T-helper 1 cell treated with Interleukin-12 subunit alpha and Interleukin-12 subunit beta and Interleukin-4 antibody, amounts not matched to agents 30 ng/mL and 1 ng/mL, for 36 hours (primary cell): ENCODE results near the gene GPR146. TPM values are rescaled to one million over a fixed set of nuclear protein-coding genes. Genes with fewer than 3 reads are reported as not detected.

Experiments used
- intact Hi-C: fragments of 100-400 bp; cut with micrococcal nuclease; formaldehyde crosslinking; loops from one replicate; pipeline ENCODE4 v1.15.1; 2024
- total RNA-seq: library from RNA; stranded (reverse); gene quantifications from 2 replicates; pipeline ENCODE4 v1.2.3, GENCODE V29; 2022

The GPR146 gene
- total RNA-seq, 1 donor from 2014 or later, result 14.5 TPM

DNA sequence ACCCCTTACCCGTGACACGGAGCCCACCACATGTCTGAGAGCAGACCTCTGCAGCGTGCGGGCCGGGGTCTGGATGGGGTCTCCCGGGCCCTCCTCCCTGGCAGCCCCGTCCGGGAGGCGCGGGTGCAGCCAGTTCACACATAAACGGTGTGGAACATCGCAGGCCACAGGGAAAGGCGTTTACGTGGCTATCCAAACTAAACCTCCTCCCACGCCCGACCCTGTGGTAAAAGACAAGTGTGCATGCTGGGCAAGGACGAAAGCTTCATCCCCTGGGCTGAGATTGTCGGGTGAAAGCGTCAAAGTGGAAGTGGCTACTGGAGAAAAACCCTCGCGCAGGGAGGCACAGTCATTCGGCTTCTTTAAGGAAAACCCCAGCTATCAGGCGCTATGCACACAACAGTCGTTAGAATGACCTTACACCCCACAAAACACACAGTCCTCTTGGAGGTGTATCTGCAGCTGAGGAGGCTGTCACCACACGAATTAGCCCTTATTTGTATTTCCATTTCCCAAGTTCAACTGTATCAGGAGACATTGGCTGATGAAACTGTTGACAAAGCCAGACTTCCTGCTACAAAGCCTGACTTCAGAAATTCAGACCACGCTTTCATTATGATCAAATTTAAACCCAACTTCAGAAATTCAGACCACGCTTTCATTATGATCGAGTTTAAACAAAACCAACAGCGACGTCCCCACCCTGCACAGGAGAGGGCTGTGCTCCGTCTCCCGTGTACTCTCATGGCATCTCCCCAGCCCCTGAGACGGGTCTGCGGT, 58.9 kb downstream of the GPR146 start:
- intact Hi-C loops, result no loop called here

DNA sequence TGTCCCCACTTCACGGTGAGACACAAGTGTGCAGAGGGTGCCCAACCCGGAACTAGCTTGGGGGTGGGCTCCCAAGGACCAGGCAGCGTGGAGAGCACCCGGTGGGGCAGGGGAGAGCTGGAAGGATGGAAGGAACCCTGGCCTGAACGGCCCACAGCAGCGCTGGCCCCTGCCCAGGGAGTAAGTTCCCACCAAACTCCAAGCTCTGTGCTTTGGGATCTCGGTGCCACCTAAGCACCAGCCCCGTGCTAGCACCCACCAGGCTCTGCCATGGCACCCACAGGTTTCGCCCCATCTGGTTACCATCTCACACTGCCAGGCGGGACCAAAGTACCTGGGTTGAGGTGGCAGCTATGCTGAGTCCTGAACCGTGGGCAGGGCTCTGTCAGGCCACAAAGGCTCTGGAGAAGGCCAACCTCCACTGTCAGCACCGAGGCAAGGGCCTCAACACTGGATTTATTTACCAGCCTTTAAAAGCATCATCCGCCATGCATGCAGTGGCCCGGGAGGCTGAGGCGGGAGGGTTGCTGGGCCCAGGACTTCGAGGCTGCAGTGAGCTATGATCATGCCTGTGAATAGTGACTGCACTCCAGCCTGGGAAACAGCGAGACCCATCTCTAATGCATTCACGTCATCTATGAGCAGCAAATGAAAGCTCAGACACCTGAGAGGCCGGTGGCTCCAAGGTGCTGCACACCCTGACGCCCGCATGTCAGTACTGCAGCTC, 59.6 kb downstream of the GPR146 start:
- intact Hi-C loops, result no loop called here

DNA sequence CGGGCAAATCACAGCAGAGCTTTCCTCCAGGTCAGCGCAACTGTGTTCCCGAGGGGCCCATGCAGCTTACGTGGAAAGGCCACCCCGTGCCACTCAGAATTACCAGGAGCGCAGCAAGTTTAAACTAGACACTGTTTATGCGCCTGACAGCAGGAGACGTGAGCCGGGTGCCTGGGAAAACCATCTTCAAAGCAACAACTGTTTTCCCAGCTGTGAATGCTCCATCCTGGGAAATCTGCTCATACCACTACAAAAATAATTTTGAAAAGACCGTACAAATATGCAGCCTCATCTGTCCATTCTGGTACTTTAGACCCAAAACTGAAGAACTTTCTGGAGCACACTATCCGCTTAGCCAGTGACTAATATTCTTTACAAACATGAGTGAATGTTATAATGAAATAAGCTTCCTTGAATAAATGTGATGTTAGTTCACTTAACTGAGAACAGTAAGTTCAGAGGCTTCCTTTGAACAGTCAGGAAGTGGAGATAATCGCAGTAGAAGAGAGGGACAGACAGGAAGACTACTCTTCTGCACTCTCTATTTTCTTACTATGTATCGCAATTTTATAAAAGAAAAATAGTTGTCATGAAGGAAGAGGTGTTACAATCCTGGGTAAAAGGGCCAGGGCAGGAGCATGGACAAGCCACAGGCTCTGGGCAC, 60.3 kb downstream of the GPR146 start:
- intact Hi-C loops, result no loop called here

DNA sequence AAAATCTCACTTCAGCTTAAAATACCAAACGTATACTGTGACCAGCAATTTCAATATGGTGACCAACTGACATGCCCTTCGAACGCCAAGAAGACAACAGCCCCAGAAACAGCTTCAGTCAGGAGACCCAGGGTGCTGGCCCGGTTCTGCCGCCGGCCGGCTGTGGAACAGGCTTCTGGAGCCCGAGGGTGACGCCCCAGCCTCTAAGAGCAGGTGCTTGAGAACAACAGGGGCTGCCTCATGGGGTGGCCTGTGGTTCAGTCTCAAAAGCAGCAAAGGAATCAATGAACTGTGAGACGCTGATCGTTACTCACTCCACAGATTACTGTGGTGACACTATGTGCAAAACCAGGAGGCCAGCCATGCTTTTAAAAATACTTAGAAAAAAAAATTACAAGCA, 60.8 kb downstream of the GPR146 start:
- intact Hi-C loops, result no loop called here

- intact Hi-C loops, result no loop called here
These were observed 61.9 kb downstream of the GPR146 start for GRCh38 chr7:1106063-1106792.

DNA sequence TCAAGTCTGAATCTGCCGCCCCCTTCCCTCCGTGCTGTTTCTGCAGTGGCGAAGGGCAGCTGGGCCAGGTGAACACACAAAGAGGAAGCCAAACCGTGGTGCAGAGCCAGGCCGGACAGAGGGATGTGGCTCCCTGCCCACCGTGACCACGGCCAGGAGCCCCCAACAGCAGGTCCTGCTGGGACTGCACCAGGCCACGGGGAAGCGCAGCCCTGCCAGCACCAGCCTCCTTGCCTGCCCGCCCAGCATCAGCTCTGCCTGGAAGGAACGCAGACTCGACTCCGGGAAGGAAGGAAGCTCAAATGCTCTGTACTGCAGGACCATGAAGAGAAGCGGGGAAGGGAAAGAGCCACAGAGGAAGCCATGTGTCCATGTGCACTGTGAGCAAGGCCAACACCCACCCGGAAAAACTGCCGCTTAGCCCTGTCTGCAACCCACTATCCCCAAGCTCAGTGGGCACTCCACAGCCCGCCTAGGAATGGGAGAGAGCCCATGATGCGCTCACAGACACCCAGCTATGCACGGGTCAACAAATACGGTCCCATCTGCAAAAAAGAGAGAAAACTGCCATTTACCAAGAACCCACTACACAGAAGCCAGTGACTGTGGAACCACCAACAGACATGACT, 62.6 kb downstream of the GPR146 start:
- intact Hi-C loops, result loop anchor here (1.0 kb wide), 1 partner anchor 15 kb away; no protein-coding TSS in a partner anchor

- intact Hi-C loops, result no loop called here
These were observed 64.0 kb downstream of the GPR146 start for GRCh38 chr7:1108264-1108920.

Other genes starting within 250 kb of the GPR146 start
- 47.5 and 48.2 TPM in 2 replicates for gene SUN1, start 212.1 kb upstream of the GPR146 start, total RNA-seq
- 33.7 and 45.8 TPM in 2 replicates for gene GET4, start 168.0 kb upstream of the GPR146 start, total RNA-seq
- 20.6 and 20.9 TPM in 2 replicates for gene ADAP1, start 89.9 kb upstream of the GPR146 start, total RNA-seq
- 17.5 and 18.9 TPM in 2 replicates for gene COX19, start 69.0 kb upstream of the GPR146 start, total RNA-seq
- gene CYP2W1, start 61.4 kb upstream of the GPR146 start, total RNA-seq, result not detected in 2 replicates
- gene GPER1, start 43.6 kb downstream of the GPR146 start, total RNA-seq, result not detected in 2 replicates
- 21.8 and 25.1 TPM in 2 replicates for gene ZFAND2A, start 115.7 kb downstream of the GPR146 start, total RNA-seq
- gene UNCX, start 188.3 kb downstream of the GPR146 start, total RNA-seq, result not detected in 2 replicates